IPS-18a (cell line): ENCODE data around the gene LSM12.

ENCODE experiments used
- H3K27ac ChIP-seq: one replicate; pipeline ENCODE4 v1.5.1; 2013; ENCODE audit warnings: low read length
- H3K27me3 ChIP-seq: one replicate; pipeline ENCODE4 v1.6.1; 2013; ENCODE audit warnings: mild to moderate bottlenecking, low read length; ENCODE audit not compliant: control insufficient read depth, insufficient read depth
- H3K36me3 ChIP-seq: one replicate; pipeline ENCODE4 v1.6.1; 2013; ENCODE audit warnings: low read depth, low read length; ENCODE audit not compliant: control insufficient read depth
- H3K4me1 ChIP-seq: one replicate; pipeline ENCODE4 v1.6.1; 2013; ENCODE audit warnings: low read depth, low read length; ENCODE audit not compliant: control insufficient read depth
- H3K4me3 ChIP-seq: one replicate; pipeline ENCODE4 v1.5.1; 2013; ENCODE audit warnings: low read length
- H3K9ac ChIP-seq: one replicate; pipeline ENCODE4 v1.6.1; 2013; ENCODE audit warnings: mild to moderate bottlenecking, low read length, moderate library complexity
- H3K9me3 ChIP-seq: one replicate; pipeline ENCODE4 v1.6.1; 2013; ENCODE audit warnings: low read depth, low read length; ENCODE audit not compliant: control insufficient read depth

Gene LSM12

DNA sequence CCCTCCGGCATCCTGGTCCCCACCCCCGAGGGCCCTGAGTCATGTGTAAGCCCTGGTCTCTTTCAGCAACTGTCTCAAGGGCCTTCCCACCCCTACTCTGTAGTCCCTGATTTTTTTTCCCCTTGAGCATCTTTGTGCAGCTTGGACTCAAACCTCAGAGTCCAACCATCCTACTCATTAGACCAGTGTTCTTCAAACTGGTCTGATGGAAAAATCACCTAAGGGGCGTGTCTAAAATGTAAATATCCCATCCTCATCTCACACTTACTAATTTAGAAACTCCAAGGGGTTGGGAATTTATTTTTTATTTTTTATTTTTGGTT is 4.7 kb upstream of the LSM12 start:
- Histone ChIP-seq H3K36me3 (peaks cover 18% of the 10 kb centered on the region), H3K9me3 (no peaks in the 10 kb centered on the region), H3K4me3 (peak overlapping the region; percentile 93), H3K27ac (peak overlapping the region; percentile 79), H3K4me1 (peaks cover 11% of the 10 kb centered on the region), H3K27me3 (no peaks in the 10 kb centered on the region), H3K9ac (peak overlapping the region; percentile 91)

DNA sequence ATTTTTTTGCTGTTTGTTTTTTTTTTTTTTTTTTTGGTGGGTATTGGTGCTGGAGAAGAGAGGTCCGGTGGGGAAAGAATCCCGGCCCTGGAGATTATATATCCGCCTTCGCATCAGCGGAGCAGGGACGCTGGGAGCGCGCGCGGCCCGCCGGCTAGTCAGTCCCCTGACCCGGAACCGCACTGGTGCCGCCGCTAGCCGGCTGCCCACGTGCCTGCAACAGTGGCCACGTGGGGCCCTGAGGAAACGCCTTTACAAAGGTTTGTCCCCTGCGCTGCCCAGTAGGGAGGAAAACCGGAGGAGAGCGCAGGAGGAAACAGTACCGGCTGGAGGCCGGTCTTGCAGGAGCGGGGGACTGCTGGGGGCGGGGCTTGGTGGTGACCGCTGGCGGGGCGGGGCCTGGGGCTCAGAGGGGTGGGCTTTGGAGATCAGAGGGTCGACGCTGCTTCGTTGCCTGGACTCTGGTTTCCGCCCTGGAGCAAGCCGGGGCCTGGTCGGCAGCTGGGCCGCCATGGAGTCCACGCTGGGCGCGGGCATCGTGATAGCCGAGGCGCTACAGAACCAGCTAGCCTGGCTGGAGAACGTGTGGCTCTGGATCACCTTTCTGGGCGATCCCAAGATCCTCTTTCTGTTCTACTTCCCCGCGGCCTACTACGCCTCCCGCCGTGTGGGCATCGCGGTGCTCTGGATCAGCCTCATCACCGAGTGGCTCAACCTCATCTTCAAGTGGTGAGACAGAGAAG is 4.2 kb upstream of the LSM12 start, which contains the start of gene G6PC3:
TSS of gene G6PC3 (plus strand) at position 281 of the 743 bp plus-strand sequence. CDS start at position 512, 231 bp downstream.
- H3K27ac ChIP-seq, result peak within 1 kb of the TSS; percentile 79
- H3K9ac ChIP-seq, result peak within 1 kb of the TSS; percentile 91
- H3K27me3 ChIP-seq, result no peaks in the 10 kb centered on the region
- no peaks in the 10 kb centered on the region for H3K9me3 ChIP-seq
- peak within 1 kb of the TSS; percentile 93 for H3K4me3 ChIP-seq
- H3K36me3 ChIP-seq, result peaks cover 15% of the 10 kb centered on the region
- peaks cover 11% of the 10 kb centered on the region for H3K4me1 ChIP-seq

DNA sequence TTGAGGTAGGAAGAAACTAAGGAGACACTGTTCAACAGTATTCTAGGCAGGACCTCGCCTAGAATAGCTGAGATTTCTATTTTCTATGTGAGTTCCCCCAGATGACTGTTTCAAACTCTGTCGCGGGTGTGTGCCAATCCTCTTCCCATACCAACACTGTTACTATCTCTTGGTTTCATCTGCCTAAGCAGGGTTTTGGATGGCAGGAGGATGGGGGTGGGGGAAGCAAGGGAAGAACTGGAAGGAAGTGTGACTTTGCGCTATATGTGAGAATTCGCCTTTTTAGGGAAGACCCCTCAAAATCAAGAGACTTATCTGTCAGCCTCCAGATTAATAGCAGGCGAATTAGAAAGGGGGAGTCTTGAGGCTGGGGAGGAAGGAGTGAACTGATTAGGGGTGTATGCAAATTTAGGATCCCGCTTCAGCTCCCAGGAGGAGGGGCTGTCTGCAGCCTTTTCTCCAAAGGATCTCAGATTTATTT is 3.5 kb upstream of the LSM12 start:
- peak overlapping the region; percentile 63 for H3K4me3 ChIP-seq
- H3K9ac ChIP-seq, result peak overlapping the region; percentile 67
- peaks cover 9% of the 10 kb centered on the region for H3K36me3 ChIP-seq
- H3K27me3 ChIP-seq, result no peaks in the 10 kb centered on the region
- H3K4me1 ChIP-seq, result peaks cover 16% of the 10 kb centered on the region
- H3K27ac ChIP-seq, result peak overlapping the region; percentile 74
- no peaks in the 10 kb centered on the region for H3K9me3 ChIP-seq

DNA sequence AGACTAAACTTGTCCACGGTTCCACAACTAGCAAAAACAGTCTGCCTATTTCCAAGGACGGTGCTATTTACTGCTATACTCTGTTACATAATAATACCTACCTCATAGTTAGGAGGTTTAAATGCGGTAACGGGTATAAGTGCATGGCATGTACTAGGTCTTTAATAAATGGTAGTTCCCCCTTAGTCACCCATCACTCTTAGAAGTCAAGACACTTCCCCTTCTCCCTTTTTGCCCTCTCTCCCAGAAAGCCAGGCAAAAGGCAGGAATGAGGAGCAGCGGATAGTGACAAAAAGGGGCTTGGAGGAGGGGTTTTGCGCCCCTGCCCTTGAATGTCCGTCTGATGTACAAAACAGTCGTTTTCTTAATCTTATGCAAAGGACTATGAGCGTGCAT is 1.1 kb upstream of the LSM12 start:
- no peak overlapping the region for H3K9ac ChIP-seq
- peaks cover 17% of the 10 kb centered on the region for H3K4me1 ChIP-seq

DNA sequence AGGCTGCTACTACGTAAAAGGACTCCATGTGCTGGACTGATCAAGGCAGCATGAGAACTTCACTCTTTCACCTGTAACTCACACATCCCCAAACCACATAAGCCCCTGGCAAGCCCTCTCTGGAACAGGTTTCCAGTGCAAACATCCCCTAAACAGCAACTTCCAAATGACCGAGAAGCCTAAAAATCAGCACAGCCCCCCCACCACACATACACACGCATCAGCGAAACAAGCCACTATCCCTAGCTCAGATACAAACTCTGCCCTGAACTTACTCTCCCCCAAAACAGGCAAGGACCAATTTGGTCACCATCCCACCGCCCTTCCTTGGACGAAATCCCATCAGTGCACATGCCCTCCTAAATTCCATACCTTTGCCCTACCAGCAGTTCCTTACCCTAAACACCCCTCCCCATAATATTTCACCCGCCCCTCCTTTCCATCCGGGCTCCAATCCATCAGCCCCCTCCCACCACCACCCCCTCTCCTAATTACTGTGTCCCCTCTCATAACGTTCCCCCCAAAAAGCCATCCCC is 735 bp downstream of the LSM12 start:
- H3K4me3 ChIP-seq, result peak overlapping the region; percentile 99
- no peaks in the 10 kb centered on the region for H3K9me3 ChIP-seq
- peaks cover 29% of the 10 kb centered on the region for H3K36me3 ChIP-seq
- H3K4me1 ChIP-seq, result peaks cover 10% of the 10 kb centered on the region
- H3K9ac ChIP-seq, result peak overlapping the region; percentile 98
- H3K27me3 ChIP-seq, result no peaks in the 10 kb centered on the region
- peak overlapping the region; percentile 88 for H3K27ac ChIP-seq

More for the DNA sequence above, 1.1 kb upstream of the LSM12 start:
- H3K27me3 ChIP-seq, result no peaks in the 10 kb centered on the region
- no peaks in the 10 kb centered on the region for H3K9me3 ChIP-seq
- peaks cover 18% of the 10 kb centered on the region for H3K36me3 ChIP-seq
- H3K27ac ChIP-seq, result no peak overlapping the region
- H3K4me3 ChIP-seq, result no peak overlapping the region

DNA sequence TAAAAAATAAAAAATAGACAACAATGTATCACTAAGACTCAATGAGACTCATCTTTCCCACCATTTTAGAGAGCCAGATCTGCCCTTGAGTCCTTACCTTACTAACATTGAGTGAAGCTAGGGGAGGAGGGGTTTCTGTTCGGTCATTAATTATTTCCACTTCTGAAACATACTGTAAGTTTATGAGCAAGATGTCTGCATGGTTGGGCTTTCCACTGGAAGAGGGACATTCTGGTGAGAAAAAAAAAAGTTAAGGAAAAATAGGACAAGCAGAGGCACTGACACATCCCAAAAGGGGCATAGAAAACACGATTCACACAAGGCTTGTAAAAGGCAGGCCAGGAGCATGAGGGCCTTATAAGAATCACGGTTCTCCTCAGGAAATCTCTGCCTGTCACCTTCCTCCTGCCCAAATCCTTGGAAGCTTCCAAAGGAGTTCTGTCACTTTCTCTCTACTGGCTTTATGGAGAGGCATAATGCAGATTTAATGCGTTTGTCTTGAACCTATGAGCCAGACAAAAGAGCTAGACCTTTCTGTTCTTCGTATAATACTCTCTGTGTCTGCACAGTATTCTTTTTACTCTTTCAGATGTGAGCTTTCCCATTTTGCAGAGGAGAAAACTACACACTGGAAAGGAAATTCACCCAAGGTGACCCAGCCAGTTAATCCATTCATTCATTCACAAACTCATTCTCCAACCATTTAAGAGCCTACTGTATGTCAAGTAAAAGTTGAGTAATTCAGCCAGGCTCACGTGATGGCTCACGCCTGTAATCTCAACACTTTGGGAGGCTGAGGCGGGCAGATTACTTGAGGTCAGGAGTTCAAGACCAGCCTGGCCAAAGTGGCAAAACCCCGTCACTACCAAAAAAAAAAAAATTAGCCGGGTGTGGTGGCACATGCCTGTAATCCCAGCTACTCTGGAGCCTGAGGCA is 2.5 kb downstream of the LSM12 start:
- H3K4me1 ChIP-seq, result peaks cover 7% of the 10 kb centered on the region
- H3K27me3 ChIP-seq, result no peaks in the 10 kb centered on the region
- H3K9me3 ChIP-seq, result no peaks in the 10 kb centered on the region
- H3K9ac ChIP-seq, result no peak overlapping the region
- peaks cover 40% of the 10 kb centered on the region for H3K36me3 ChIP-seq
- no peak overlapping the region for H3K4me3 ChIP-seq
- no peak overlapping the region for H3K27ac ChIP-seq

DNA sequence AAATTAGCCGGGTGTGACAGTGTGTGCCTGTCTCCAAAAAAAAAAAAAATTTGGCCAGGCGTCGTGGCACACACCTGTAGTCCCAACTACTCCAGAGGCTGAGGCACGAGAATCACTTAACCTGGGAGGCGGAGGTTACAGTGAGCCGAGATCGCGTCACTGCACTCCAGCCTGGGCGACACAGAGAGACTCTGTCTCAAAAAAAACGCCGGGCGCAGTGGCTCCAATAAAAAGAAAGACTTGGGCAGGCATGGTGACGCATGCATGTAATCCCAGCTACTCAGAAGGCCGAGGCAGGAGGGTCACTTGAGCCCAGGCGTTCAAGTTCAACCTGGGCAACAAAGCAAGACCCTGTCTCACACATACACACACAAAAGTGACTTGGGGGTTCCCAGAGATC is 3.6 kb downstream of the LSM12 start:
- Histone ChIP-seq H3K9ac (no peak overlapping the region), H3K4me3 (no peak overlapping the region), H3K27ac (no peak overlapping the region), H3K27me3 (no peaks in the 10 kb centered on the region), H3K4me1 (peaks cover 7% of the 10 kb centered on the region), H3K9me3 (no peaks in the 10 kb centered on the region), H3K36me3 (peaks cover 44% of the 10 kb centered on the region)

DNA sequence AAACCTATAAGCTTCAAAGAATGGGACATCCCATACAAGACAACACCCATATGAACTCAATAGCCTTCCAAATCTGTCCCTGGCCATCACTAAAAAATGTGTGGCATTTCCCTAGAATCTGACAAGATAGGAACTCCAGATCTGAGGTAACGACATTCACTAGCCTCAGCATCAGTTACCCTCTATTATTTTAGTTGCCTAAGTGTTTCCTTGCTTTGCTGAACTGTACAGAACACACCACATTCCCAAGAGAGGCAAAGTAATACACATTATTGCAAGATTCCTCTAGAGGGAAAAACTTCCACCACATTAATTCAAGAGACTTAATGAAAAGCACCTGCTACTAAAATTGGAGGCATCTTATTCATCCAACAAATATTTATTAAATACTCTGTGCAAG is 5.0 kb downstream of the LSM12 start:
- Histone ChIP-seq H3K4me3 (no peak overlapping the region), H3K27ac (no peak overlapping the region), H3K4me1 (peaks cover 7% of the 10 kb centered on the region), H3K9ac (no peak overlapping the region), H3K36me3 (peaks cover 44% of the 10 kb centered on the region), H3K9me3 (no peaks in the 10 kb centered on the region), H3K27me3 (no peaks in the 10 kb centered on the region)

DNA sequence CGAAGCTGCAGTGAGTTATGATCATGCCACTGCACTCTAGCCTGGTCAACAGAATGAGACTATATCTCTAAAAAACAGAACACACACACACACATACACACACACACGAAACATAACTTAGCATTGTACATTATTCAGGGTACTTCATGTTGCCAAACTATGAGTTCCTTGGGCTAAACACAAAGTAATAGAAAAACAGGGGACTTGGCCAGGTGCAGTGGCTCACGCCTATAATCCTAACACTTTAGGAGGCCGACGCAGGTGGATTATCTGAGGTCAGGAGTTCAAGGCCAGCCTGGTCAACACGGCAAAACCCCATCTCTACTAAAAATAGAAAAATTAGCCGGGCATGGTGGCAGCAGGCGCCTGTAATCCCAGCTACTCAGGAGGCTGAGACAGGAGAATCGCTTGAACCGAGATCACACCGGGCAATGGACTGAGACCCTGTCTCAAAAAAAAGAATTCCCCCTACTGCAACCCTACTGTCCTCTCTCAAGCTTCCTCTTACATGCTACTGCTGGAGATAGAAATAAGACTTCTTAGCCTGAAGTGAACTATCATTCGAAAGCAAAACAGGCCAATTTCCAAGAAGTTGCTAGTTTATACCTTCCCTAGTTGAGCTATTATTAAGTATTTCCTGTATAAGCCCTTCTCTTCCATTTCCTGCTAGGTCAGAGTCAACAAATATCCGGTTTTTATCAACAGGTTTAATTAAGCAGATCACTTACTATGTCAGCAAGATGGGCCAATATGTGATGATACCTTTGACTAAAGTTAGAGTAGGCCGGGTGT is 7.2 kb downstream of the LSM12 start:
- Histone ChIP-seq H3K27me3 (no peaks in the 10 kb centered on the region), H3K4me1 (no peaks in the 10 kb centered on the region), H3K36me3 (peaks cover 56% of the 10 kb centered on the region), H3K27ac (no peak overlapping the region), H3K9ac (no peak overlapping the region), H3K4me3 (no peak overlapping the region), H3K9me3 (no peaks in the 10 kb centered on the region)

DNA sequence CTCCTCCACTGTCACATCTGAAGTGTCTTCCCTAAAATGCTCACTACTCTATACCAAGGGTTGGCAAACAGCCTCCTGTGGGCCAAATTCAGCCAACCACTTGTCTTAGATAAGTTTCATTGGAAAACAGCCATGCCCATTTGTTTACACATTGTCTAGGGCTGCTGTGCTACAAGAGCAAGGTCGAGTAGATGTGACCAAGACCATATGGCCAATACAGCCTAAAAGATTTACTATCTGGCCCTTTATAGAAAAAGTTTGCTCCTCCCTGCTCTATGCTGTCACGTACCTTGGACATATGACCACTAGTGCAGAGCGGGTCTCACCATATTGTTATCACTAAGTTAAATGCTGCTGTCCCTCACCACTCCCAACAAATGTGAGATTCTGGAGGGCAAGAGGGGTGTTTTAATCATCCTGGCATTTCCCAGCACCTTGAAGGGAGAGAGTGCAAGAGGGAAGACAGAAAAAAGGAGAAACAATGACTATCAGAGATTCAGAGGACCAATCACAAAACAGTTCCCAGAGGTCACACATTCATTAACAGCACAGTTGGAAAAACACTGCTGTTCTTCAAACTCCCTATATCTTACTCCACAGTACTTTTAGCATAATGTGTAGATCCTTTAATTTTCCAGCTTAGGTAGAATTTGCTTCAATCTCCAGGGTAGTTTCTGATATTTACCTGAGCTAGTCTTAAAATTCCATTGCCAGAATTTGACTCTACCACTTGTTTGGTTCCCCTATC is 13.2 kb downstream of the LSM12 start:
- no peak overlapping the region for H3K27ac ChIP-seq
- H3K27me3 ChIP-seq, result no peaks in the 10 kb centered on the region
- H3K9ac ChIP-seq, result no peak overlapping the region
- H3K4me1 ChIP-seq, result no peaks in the 10 kb centered on the region
- H3K36me3 ChIP-seq, result peaks cover 63% of the 10 kb centered on the region
- no peaks in the 10 kb centered on the region for H3K9me3 ChIP-seq
- H3K4me3 ChIP-seq, result no peak overlapping the region
